ENCODE data around the gene PIP4K2C.
"Not testable (repeated sequence)": the region's sequence is repeated elsewhere in the genome, so short reads cannot be mapped to it uniquely, and the experiment has no call there.

PIP4K2C gene

DNA sequence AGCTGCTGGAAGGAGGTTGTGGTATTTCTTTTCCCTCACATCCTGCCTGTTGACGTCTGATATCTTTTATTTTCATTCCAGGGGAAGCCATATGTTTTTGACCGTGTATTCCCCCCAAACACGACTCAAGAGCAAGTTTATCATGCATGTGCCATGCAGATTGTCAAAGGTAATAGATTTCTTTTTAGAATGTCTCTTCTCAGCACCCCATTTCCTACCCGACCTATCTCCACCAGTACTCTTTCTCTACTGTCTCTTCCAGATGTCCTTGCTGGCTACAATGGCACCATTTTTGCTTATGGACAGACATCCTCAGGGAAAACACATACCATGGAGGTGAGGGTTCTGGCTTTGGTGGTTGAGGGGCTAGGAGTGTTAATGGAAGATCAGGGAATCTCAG, 27.6 kb upstream of the PIP4K2C start:
- no peak for DNase-seq (ENCODE audit: low spot score)
- no peak for TF ChIP-seq CTCF (IDR thresholded peaks at IDR 0.05; ENCODE audit: extremely low read depth, missing control alignments)

DNA sequence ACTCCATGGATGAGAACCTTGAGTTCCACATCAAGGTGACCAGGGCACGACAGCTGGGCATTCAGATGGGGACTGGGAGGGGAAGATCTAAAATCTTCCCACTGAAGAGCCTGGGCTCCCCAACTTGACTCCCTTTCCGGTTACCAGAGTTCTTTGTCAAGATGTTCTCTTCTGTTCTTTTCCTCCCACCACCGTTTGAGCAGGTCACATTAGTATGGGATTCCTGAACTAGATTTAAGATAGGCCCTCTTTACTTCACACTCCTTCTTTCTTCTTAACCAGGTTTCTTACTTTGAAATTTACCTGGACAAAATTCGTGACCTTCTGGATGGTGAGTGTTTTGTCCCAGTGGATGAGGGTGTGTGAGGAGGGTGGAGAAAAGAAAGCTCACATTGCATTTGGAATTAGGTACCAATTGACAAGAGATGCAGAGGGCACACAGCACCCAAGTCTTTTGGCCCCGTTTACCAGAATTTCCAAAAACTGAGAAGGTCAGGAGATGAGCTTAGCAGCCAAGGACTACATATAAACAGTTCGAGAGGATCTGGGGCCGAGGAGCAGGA, 26.7 kb upstream of the PIP4K2C start:
- no peak for DNase-seq (ENCODE audit: low spot score)
- TF ChIP-seq CTCF (IDR thresholded peaks at IDR 0.05; ENCODE audit: extremely low read depth, missing control alignments): no peak

- no peak for TF ChIP-seq CTCF (IDR thresholded peaks at IDR 0.05; ENCODE audit: extremely low read depth, missing control alignments)
- no peak for DNase-seq (ENCODE audit: low spot score)
These were observed 22.2 kb upstream of the PIP4K2C start for GRCh38 chr12:57568838-57569237.

DNA sequence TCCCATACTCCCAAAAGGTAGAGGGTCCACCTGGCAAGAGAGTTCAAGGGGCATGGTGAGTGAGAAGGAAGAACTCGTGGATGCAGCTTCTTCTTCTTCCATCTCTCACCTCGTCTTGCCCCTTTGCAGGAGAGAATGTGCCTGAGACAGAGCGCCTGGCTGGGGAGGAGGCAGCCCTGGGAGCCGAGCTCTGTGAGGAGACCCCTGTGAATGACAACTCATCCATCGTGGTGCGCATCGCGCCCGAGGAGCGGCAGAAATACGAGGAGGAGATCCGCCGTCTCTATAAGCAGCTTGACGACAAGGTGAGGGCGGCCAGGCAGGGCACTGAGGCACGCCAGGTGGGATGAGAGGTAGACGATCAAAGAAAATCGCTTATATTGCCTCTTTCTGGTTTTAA, 21.1 kb upstream of the PIP4K2C start:
- DNase-seq (ENCODE audit: low spot score): no peak
- TF ChIP-seq CTCF (IDR thresholded peaks at IDR 0.05; ENCODE audit: extremely low read depth, missing control alignments): no peak

GRCh38 chr12:57570438-57570837, 20.6 kb upstream of the PIP4K2C start:
- DNase-seq (ENCODE audit: low spot score): not testable (repeated sequence)

DNA sequence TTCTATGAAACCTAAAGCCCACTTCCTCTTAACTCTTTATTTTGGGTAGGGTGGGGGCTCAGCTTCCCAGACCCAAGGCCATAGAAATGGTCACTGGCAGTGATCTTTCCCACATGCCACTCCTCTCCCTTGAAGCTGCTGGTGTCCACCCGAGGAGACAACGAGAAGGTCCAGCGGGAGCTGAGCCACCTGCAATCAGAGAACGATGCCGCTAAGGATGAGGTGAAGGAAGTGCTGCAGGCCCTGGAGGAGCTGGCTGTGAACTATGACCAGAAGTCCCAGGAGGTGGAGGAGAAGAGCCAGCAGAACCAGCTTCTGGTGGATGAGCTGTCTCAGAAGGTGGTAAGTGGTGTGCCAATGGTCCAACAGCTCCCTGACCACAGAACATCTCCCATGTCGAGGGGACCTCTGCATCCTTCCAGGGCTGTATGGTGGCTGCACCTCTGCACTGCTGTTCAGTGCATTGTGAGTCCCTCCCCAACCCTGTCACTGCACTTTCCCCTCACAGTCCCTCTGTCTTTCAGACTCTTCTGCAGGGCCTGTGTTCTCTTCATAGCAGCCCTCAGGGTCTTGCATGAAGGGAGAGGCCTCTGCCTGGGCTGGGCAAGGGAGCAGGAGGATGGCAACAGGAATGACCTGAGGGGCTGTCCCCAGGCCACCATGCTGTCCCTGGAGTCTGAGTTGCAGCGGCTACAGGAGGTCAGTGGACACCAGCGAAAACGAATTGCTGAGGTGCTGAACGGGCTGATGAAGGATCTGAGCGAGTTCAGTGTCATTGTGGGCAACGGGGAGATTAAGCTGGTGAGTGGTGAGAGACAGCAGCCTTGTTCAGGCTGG, 18.8 kb upstream of the PIP4K2C start:
- no peak for DNase-seq (ENCODE audit: low spot score)

GRCh38 chr12:57574795-57575194, 16.2 kb upstream of the PIP4K2C start:
- DNase-seq (ENCODE audit: low spot score): no peak
- no peak for TF ChIP-seq CTCF (IDR thresholded peaks at IDR 0.05; ENCODE audit: extremely low read depth, missing control alignments)

More for the DNA sequence above, 18.8 kb upstream of the PIP4K2C start:
- TF ChIP-seq CTCF (IDR thresholded peaks at IDR 0.05; ENCODE audit: extremely low read depth, missing control alignments): no peak
